Measurements from ENCODE around the gene RAD21L1.

GRCh38 chr20:1269850-1270249 lies 44.0 kb downstream of the RAD21L1 start:
- no peak for TF ChIP-seq CTCF (IDR thresholded peaks at IDR 0.05 in 8 of 11, conservative IDR thresholded peaks at IDR 0.05 in 3 of 11)
- no peak for TF ChIP-seq POLR2A (IDR thresholded peaks at IDR 0.05)

All from spleen (tissue), 7 donors.